OCI-LY3 (cell line): Measurements from ENCODE around the gene ERC1.

Source experiments
- H2AFZ ChIP-seq: fragments of 200-600, 300-600 bp; shearing (Covaris generic); 2 replicates; pipeline ENCODE4 v1.6.0; 2014; ENCODE audit warnings: antibody characterized with exemption, low read depth, low read length
- H3K27ac ChIP-seq: fragments of 200-600, 300-600 bp; sonication (generic); 2 replicates; pipeline ENCODE4 v1.5.1; 2014; ENCODE audit warnings: mild to moderate bottlenecking, low read length, moderate library complexity, mixed read lengths
- H3K27me3 ChIP-seq: fragments of 200-600, 300-600 bp; sonication (generic); 2 replicates; pipeline ENCODE4 v1.6.1; 2014; ENCODE audit warnings: low read depth, low read length, mixed read lengths
- H3K36me3 ChIP-seq: fragments of 200-600, 300-600 bp; sonication (generic); replicated peaks from 2 replicates; pipeline ENCODE3; 2014; ENCODE audit warnings: low read depth, low read length, mixed read lengths
- H3K4me1 ChIP-seq: fragments of 300-600, 200-600 bp; sonication (generic); 2 replicates; pipeline ENCODE4 v1.6.1; 2014; ENCODE audit warnings: low read length, mixed read lengths
- H3K4me2 ChIP-seq: fragments of 200-600, 300-600 bp; sonication (generic); 2 replicates; pipeline ENCODE4 v1.6.1; 2014; ENCODE audit warnings: low read length, mixed read lengths
- H3K4me3 ChIP-seq: fragments of 300-600, 200-600 bp; sonication (generic); 2 replicates; pipeline ENCODE4 v1.5.1; 2014; ENCODE audit warnings: antibody characterized with exemption, mild to moderate bottlenecking, low read length, moderate library complexity
- H3K79me2 ChIP-seq: fragments of 300-600, 200-600 bp; shearing (Covaris generic); 2 replicates; pipeline ENCODE4 v1.6.1; 2014; ENCODE audit warnings: mild to moderate bottlenecking, low read length, mixed read lengths
- H3K9ac ChIP-seq: fragments of 300-600, 200-600 bp; shearing (Covaris generic); 2 replicates; pipeline ENCODE4 v1.6.0; 2014; ENCODE audit warnings: mild to moderate bottlenecking, low read length, moderate library complexity
- H3K9me3 ChIP-seq: fragments of 200-600, 300-600 bp; shearing (Covaris generic); 2 replicates; pipeline ENCODE4 v1.6.1; 2014; ENCODE audit warnings: low read length, mixed read lengths; ENCODE audit not compliant: insufficient read depth
- H4K20me1 ChIP-seq: fragments of 200-600, 300-600 bp; sonication (generic); 2 replicates; pipeline ENCODE4 v1.6.1; 2016; ENCODE audit warnings: low read length, mixed read lengths; ENCODE audit not compliant: insufficient read depth
- CTCF ChIP-seq: fragments of 200-600, 300-600 bp; sonication (generic); IDR thresholded peaks from 2 replicates; pipeline ENCODE4 v1.5.1; 2014; ENCODE audit warnings: antibody characterized with exemption, low read length, low read depth
- EZH2phosphoT487 ChIP-seq: fragments of 200-600 bp; shearing (Covaris generic); IDR thresholded peaks from 2 replicates; pipeline ENCODE4 v1.6.1; 2018; ENCODE audit warnings: antibody characterized with exemption, mixed run types, low read depth

The ERC1 gene

GRCh38 chr12:1217191-1217949 lies 226.3 kb downstream of the ERC1 start:
- H3K36me3 ChIP-seq, result no peaks in the 10 kb centered on the region
- no peak overlapping the region for H2AFZ ChIP-seq
- no peaks in the 10 kb centered on the region for H4K20me1 ChIP-seq
- H3K9me3 ChIP-seq, result no peaks in the 10 kb centered on the region
- H3K4me3 ChIP-seq, result no peak overlapping the region
- TF ChIP-seq CTCF (no peak), EZH2phosphoT487 (no peak)
- H3K79me2 ChIP-seq, result no peaks in the 10 kb centered on the region
- no peak overlapping the region for H3K4me2 ChIP-seq
- H3K27me3 ChIP-seq, result no peaks in the 10 kb centered on the region
- no peak overlapping the region for H3K27ac ChIP-seq
- H3K9ac ChIP-seq, result no peak overlapping the region
- H3K4me1 ChIP-seq, result peaks cover 6% of the 10 kb centered on the region

- H3K27ac ChIP-seq, result no peak overlapping the region
Measured at GRCh38 chr12:1218369-1218768, 227.3 kb downstream of the ERC1 start.

GRCh38 chr12:1220127-1221092 lies 229.4 kb downstream of the ERC1 start:
- TF ChIP-seq EZH2phosphoT487, result no peak
- no peak for TF ChIP-seq CTCF

More at GRCh38 chr12:1218369-1218768, 227.3 kb downstream of the ERC1 start:
- no peaks in the 10 kb centered on the region for H3K79me2 ChIP-seq
- H3K9ac ChIP-seq, result no peak overlapping the region
- H4K20me1 ChIP-seq, result no peaks in the 10 kb centered on the region
- H3K4me2 ChIP-seq, result no peak overlapping the region
- no peak overlapping the region for H3K4me3 ChIP-seq
- H3K27me3 ChIP-seq, result no peaks in the 10 kb centered on the region
- H3K4me1 ChIP-seq, result no peaks in the 10 kb centered on the region
- no peaks in the 10 kb centered on the region for H3K9me3 ChIP-seq
- H3K36me3 ChIP-seq, result no peaks in the 10 kb centered on the region
- no peak for TF ChIP-seq CTCF
- H2AFZ ChIP-seq, result no peak overlapping the region

More at GRCh38 chr12:1220127-1221092, 229.4 kb downstream of the ERC1 start:
- no peak overlapping the region for H2AFZ ChIP-seq
- no peaks in the 10 kb centered on the region for H3K27me3 ChIP-seq
- no peak overlapping the region for H3K4me2 ChIP-seq
- no peaks in the 10 kb centered on the region for H3K9me3 ChIP-seq
- H3K27ac ChIP-seq, result no peak overlapping the region
- H3K9ac ChIP-seq, result no peak overlapping the region
- H3K4me1 ChIP-seq, result peaks cover under 1% of the 10 kb centered on the region; the same call in 1 of the 2 replicates
- H3K79me2 ChIP-seq, result no peaks in the 10 kb centered on the region
- H3K4me3 ChIP-seq, result no peak overlapping the region
- no peaks in the 10 kb centered on the region for H4K20me1 ChIP-seq
- H3K36me3 ChIP-seq, result no peaks in the 10 kb centered on the region
